WTC11 (cell line): ENCODE measurements around the gene FAM9C. TPM values are rescaled to one million over a fixed set of nuclear protein-coding genes. Genes with fewer than 3 reads are reported as not detected.

Experiments used
- ATAC-seq: fragments of 200-7000 bp; cut with Tn5 transposase; 2 replicates; pipeline ENCODE4 v1.10.0; 2021; ENCODE audit warnings: mild to moderate bottlenecking, moderate library complexity
- CTCF ChIA-PET: fragments of 300-600 bp; sonication (Branson Sonifier 250); formaldehyde crosslinking; loops from one replicate; lab custom pipeline; 2021; ENCODE audit warnings: antibody characterized with exemption; lab: Charles Lee
- POLR2A ChIA-PET: fragments of 350-600 bp; sonication (Branson Sonifier 250); formaldehyde crosslinking; loops from one replicate; lab custom pipeline; 2021; ENCODE audit warnings: antibody characterized with exemption; lab: Charles Lee
- DNase-seq: peaks from one replicate; pipeline ENCODE4 v3.0.0; 2021; ENCODE audit warnings: low spot score
- H3K27ac Mint-ChIP-seq: 2 replicates; pipeline ENCODE4 v1.8.0; 2021; ENCODE audit warnings: mixed read lengths
- H3K27me3 Mint-ChIP-seq: 2 replicates; pipeline ENCODE4 v1.8.0; 2021; ENCODE audit warnings: low read depth, mild to moderate bottlenecking, moderate library complexity, mixed read lengths
- H3K36me3 Mint-ChIP-seq: 2 replicates; pipeline ENCODE4 v1.8.0; 2021; ENCODE audit warnings: mixed read lengths
- H3K4me1 Mint-ChIP-seq: 2 replicates; pipeline ENCODE4 v1.8.0; 2022; ENCODE audit warnings: mixed read lengths
- H3K4me3 Mint-ChIP-seq: 2 replicates; pipeline ENCODE4 v1.8.0; 2021; ENCODE audit warnings: mild to moderate bottlenecking, moderate library complexity, mixed read lengths
- H3K9me3 Mint-ChIP-seq: 2 replicates; pipeline ENCODE4 v1.8.0; 2021; ENCODE audit warnings: mixed read lengths
- CREB1 ChIP-seq: sonication (generic); formaldehyde crosslinking; IDR thresholded peaks from 2 replicates; pipeline ENCODE4 v1.8.0; 2023; ENCODE audit warnings: mild to moderate bottlenecking, missing genetic modification reagents
- ETV6 ChIP-seq: sonication (generic); formaldehyde crosslinking; IDR thresholded peaks from 2 replicates; pipeline ENCODE4 v1.8.1; 2022; ENCODE audit warnings: mild to moderate bottlenecking, missing genetic modification reagents
- FOXJ3 ChIP-seq: sonication (generic); formaldehyde crosslinking; IDR thresholded peaks from 2 replicates; pipeline ENCODE4 v1.9.0; 2021; ENCODE audit warnings: missing genetic modification reagents, mild to moderate bottlenecking, borderline replicate concordance
- GRHL2 ChIP-seq: fragments of 250-450 bp; sonication (Bioruptor Pico); IDR thresholded peaks from 2 replicates; pipeline ENCODE4 v1.8.0; 2022; ENCODE audit warnings: mild to moderate bottlenecking, moderate library complexity; ENCODE audit not compliant: insufficient replicate concordance, severe bottlenecking
- HMGA2 ChIP-seq: fragments of 250-450 bp; sonication (Bioruptor Pico); IDR thresholded peaks from 2 replicates; pipeline ENCODE4 v1.4.0; 2021; ENCODE audit warnings: mild to moderate bottlenecking, moderate library complexity
- JAZF1 ChIP-seq: fragments of 250-450 bp; sonication (Bioruptor Pico); IDR thresholded peaks from 2 replicates; pipeline ENCODE4 v1.9.0; 2021; ENCODE audit warnings: moderate library complexity, mild to moderate bottlenecking, inconsistent platforms
- KAT7 ChIP-seq: sonication (generic); formaldehyde crosslinking; IDR thresholded peaks from 2 replicates; pipeline ENCODE4 v1.8.1; 2023; ENCODE audit warnings: missing genetic modification reagents, mild to moderate bottlenecking, borderline replicate concordance
- NR3C1 ChIP-seq: sonication (generic); formaldehyde crosslinking; conservative IDR thresholded peaks from 2 replicates; pipeline ENCODE4 v1.8.1; 2023; ENCODE audit warnings: low read depth, mild to moderate bottlenecking, missing genetic modification reagents
- total RNA-seq: library from RNA; stranded (reverse); gene quantifications from 3 replicates; pipeline ENCODE4 v1.2.3, GENCODE V29; 2021
- TF ChIP-seq, protein P1 (sequence below): sonication (generic); formaldehyde crosslinking; IDR thresholded peaks from 2 replicates; pipeline ENCODE4 v1.8.1; 2023; ENCODE audit warnings: mild to moderate bottlenecking, missing genetic modification reagents
- TF ChIP-seq, protein P2 (sequence below): sonication (generic); formaldehyde crosslinking; IDR thresholded peaks from 2 replicates; pipeline ENCODE4 v1.8.0; 2022; ENCODE audit warnings: missing genetic modification reagents
- TF ChIP-seq, protein P3 (sequence below): sonication (generic); formaldehyde crosslinking; IDR thresholded peaks from 2 replicates; pipeline ENCODE4 v1.8.0; 2023; ENCODE audit warnings: missing genetic modification reagents
- TF ChIP-seq, protein P4 (sequence below): sonication (generic); formaldehyde crosslinking; IDR thresholded peaks from 2 replicates; pipeline ENCODE4 v1.8.1; 2022; ENCODE audit warnings: low read depth, missing genetic modification reagents, borderline replicate concordance
- TF ChIP-seq, protein P5 (sequence below): sonication (generic); formaldehyde crosslinking; IDR thresholded peaks from 2 replicates; pipeline ENCODE4 v1.8.1; 2022; ENCODE audit warnings: missing genetic modification reagents, borderline replicate concordance
- TF ChIP-seq, protein P6 (sequence below): sonication (generic); formaldehyde crosslinking; conservative IDR thresholded peaks from 2 replicates; pipeline ENCODE4 v1.8.1; 2023; ENCODE audit warnings: mild to moderate bottlenecking, low read depth, missing genetic modification reagents, moderate library complexity

Gene FAM9C
- total RNA-seq, 1 experiment from 2014 or later, result 0.28 TPM

DNA sequence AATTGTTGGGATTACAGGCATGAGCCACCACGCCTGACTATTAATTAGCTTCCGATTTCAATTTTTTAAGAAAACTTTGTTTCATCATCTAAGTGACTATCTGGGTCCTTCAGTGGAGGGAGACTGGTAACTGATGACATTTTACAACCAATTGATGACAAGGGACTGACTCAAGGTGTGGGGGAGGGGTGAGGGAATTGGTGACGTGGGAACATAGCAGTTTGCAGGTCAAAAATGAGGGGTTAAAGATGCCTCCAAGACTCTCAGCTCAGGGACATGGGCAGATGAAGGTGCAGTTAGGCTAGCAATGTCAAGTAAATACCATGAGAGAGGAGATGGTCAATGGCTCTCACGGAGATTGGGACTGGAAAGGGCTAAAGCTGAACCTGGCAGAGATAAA lies 5.7 kb upstream of the FAM9C start (continued):
- no peak for TF ChIP-seq JAZF1 (CRISPR knock-in tag)
- no peak for TF ChIP-seq HMGA2 (CRISPR knock-in tag)
- TF ChIP-seq, all 79 proteins: peak for 0

DNA sequence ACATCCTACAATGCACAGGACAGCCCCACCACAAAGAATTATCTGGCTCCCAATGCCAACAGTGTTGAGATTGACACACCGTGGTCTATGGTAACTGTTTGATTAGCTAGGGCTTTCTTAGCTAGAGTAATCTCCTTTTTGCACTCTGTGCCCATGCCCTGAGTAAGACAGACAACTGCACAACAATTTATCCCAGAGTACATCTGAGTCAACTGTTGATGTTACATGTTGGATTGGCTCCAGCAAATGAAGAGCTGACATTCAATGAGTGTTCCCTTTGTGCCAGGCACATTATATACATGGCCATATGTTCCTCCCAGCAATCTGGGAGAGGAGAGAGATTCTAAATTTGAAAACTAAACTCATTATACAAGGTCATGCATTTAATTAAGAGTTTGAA lies 3.9 kb upstream of the FAM9C start:
- Mint-ChIP-seq H3K36me3 (peaks cover 8% of the 10 kb centered on the region), H3K9me3 (peaks cover 6% of the 10 kb centered on the region), H3K27ac (no peak overlapping the region), H3K27me3 (no peaks in the 10 kb centered on the region; the same call in 1 of the 2 replicates), H3K4me3 (no peak overlapping the region), H3K4me1 (peaks cover 10% of the 10 kb centered on the region)
- DNase-seq (no peak), ATAC-seq (no peak)
- ChIA-PET CTCF (no interaction called here), POLR2A (no interaction called here)
- TF ChIP-seq, protein P1, sequence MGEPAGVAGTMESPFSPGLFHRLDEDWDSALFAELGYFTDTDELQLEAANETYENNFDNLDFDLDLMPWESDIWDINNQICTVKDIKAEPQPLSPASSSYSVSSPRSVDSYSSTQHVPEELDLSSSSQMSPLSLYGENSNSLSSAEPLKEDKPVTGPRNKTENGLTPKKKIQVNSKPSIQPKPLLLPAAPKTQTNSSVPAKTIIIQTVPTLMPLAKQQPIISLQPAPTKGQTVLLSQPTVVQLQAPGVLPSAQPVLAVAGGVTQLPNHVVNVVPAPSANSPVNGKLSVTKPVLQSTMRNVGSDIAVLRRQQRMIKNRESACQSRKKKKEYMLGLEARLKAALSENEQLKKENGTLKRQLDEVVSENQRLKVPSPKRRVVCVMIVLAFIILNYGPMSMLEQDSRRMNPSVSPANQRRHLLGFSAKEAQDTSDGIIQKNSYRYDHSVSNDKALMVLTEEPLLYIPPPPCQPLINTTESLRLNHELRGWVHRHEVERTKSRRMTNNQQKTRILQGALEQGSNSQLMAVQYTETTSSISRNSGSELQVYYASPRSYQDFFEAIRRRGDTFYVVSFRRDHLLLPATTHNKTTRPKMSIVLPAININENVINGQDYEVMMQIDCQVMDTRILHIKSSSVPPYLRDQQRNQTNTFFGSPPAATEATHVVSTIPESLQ (CRISPR knock-in tag), result no peak
- TF ChIP-seq GRHL2 (CRISPR knock-in tag) (no peak), KAT7 (CRISPR knock-in tag) (no peak)
- TF ChIP-seq, protein P2, sequence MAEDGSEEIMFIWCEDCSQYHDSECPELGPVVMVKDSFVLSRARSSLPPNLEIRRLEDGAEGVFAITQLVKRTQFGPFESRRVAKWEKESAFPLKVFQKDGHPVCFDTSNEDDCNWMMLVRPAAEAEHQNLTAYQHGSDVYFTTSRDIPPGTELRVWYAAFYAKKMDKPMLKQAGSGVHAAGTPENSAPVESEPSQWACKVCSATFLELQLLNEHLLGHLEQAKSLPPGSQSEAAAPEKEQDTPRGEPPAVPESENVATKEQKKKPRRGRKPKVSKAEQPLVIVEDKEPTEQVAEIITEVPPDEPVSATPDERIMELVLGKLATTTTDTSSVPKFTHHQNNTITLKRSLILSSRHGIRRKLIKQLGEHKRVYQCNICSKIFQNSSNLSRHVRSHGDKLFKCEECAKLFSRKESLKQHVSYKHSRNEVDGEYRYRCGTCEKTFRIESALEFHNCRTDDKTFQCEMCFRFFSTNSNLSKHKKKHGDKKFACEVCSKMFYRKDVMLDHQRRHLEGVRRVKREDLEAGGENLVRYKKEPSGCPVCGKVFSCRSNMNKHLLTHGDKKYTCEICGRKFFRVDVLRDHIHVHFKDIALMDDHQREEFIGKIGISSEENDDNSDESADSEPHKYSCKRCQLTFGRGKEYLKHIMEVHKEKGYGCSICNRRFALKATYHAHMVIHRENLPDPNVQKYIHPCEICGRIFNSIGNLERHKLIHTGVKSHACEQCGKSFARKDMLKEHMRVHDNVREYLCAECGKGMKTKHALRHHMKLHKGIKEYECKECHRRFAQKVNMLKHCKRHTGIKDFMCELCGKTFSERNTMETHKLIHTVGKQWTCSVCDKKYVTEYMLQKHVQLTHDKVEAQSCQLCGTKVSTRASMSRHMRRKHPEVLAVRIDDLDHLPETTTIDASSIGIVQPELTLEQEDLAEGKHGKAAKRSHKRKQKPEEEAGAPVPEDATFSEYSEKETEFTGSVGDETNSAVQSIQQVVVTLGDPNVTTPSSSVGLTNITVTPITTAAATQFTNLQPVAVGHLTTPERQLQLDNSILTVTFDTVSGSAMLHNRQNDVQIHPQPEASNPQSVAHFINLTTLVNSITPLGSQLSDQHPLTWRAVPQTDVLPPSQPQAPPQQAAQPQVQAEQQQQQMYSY (CRISPR knock-in tag), result no peak
- TF ChIP-seq, protein P3, sequence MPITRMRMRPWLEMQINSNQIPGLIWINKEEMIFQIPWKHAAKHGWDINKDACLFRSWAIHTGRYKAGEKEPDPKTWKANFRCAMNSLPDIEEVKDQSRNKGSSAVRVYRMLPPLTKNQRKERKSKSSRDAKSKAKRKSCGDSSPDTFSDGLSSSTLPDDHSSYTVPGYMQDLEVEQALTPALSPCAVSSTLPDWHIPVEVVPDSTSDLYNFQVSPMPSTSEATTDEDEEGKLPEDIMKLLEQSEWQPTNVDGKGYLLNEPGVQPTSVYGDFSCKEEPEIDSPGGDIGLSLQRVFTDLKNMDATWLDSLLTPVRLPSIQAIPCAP (CRISPR knock-in tag), result no peak

DNA sequence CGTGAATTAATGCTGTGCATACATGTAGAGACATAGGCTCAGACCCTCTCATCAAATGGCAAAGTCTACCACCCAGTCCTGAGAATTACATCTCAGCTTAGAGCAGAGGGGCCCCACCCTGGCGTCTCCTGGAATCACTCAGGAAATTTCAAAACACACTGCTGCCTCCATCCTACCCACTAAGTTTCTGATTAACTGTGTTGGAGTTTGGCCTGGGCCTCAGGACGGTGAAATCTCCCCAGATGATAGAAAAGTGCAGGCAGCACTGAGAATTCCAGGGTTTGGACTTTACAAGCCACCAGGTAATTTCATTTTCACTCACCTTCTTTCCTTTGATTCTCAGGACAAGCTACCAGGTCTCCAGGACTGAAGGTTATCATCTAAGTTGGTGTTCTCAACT lies 3.3 kb upstream of the FAM9C start:
- no peaks in the 10 kb centered on the region; the same call in 1 of the 2 replicates for H3K27me3 Mint-ChIP-seq
- H3K9me3 Mint-ChIP-seq, result peaks cover 6% of the 10 kb centered on the region
- DNase-seq (no peak), ATAC-seq (no peak)
- H3K4me3 Mint-ChIP-seq, result no peak overlapping the region
- peaks cover 10% of the 10 kb centered on the region for H3K4me1 Mint-ChIP-seq
- CTCF ChIA-PET, result no interaction called here
- peaks cover 8% of the 10 kb centered on the region for H3K36me3 Mint-ChIP-seq
- POLR2A ChIA-PET, result no interaction called here
- TF ChIP-seq GRHL2 (CRISPR knock-in tag) (no peak), ETV6 (CRISPR knock-in tag) (no peak)
- TF ChIP-seq, protein P4, sequence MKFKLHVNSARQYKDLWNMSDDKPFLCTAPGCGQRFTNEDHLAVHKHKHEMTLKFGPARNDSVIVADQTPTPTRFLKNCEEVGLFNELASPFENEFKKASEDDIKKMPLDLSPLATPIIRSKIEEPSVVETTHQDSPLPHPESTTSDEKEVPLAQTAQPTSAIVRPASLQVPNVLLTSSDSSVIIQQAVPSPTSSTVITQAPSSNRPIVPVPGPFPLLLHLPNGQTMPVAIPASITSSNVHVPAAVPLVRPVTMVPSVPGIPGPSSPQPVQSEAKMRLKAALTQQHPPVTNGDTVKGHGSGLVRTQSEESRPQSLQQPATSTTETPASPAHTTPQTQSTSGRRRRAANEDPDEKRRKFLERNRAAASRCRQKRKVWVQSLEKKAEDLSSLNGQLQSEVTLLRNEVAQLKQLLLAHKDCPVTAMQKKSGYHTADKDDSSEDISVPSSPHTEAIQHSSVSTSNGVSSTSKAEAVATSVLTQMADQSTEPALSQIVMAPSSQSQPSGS (CRISPR knock-in tag), result no peak
- no peak overlapping the region for H3K27ac Mint-ChIP-seq

DNA sequence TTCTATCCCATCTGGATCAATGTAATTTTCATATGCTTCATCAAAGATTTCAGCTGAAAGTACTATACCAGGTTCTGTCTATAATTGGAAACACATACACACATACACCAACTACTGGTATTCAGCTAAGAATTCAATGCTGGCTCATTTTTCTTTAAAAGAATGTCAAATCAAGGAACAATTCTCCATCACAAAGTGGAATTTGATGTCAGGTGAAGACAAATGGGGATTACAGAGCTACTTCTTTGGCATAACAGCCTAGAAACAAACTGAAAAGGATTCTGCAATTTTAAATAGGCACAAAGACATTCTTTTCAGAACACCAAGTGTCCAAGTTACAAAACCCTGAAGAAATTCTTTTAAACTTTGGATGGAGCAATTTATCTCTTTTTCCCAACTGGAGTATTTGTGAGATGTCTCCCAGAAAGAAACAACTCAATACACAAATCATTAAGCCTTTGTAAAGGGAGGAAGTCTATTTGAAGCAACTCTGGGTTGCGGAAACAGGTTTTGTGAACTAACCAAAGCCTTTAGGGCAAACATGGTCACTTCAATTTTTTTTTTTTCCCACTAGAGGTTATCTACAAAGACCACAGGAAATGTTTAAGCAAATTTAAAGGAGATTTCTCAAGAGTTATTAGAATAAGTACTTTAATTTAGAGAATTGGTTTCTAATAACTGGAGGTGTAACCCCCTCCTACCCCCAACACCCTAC lies 1.9 kb upstream of the FAM9C start:
- ATAC-seq (no peak), DNase-seq (no peak)
- POLR2A ChIA-PET, result no interaction called here
- Mint-ChIP-seq H3K9me3 (peaks cover 6% of the 10 kb centered on the region), H3K27ac (no peak overlapping the region), H3K27me3 (no peaks in the 10 kb centered on the region; the same call in 1 of the 2 replicates), H3K4me1 (peaks cover 8% of the 10 kb centered on the region), H3K4me3 (no peak overlapping the region), H3K36me3 (peaks cover 6% of the 10 kb centered on the region; the same call in 1 of the 2 replicates)
- CTCF ChIA-PET, result no interaction called here
- TF ChIP-seq CREB1 (CRISPR knock-in tag), result no peak
- no peak for TF ChIP-seq HMGA2 (CRISPR knock-in tag)
- no peak for TF ChIP-seq FOXJ3 (CRISPR knock-in tag)
- TF ChIP-seq, protein P5, sequence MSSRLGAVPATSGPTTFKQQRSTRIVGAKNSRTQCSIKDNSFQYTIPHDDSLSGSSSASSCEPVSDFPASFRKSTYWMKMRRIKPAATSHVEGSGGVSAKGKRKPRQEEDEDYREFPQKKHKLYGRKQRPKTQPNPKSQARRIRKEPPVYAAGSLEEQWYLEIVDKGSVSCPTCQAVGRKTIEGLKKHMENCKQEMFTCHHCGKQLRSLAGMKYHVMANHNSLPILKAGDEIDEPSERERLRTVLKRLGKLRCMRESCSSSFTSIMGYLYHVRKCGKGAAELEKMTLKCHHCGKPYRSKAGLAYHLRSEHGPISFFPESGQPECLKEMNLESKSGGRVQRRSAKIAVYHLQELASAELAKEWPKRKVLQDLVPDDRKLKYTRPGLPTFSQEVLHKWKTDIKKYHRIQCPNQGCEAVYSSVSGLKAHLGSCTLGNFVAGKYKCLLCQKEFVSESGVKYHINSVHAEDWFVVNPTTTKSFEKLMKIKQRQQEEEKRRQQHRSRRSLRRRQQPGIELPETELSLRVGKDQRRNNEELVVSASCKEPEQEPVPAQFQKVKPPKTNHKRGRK (CRISPR knock-in tag), result no peak
- TF ChIP-seq, protein P6, sequence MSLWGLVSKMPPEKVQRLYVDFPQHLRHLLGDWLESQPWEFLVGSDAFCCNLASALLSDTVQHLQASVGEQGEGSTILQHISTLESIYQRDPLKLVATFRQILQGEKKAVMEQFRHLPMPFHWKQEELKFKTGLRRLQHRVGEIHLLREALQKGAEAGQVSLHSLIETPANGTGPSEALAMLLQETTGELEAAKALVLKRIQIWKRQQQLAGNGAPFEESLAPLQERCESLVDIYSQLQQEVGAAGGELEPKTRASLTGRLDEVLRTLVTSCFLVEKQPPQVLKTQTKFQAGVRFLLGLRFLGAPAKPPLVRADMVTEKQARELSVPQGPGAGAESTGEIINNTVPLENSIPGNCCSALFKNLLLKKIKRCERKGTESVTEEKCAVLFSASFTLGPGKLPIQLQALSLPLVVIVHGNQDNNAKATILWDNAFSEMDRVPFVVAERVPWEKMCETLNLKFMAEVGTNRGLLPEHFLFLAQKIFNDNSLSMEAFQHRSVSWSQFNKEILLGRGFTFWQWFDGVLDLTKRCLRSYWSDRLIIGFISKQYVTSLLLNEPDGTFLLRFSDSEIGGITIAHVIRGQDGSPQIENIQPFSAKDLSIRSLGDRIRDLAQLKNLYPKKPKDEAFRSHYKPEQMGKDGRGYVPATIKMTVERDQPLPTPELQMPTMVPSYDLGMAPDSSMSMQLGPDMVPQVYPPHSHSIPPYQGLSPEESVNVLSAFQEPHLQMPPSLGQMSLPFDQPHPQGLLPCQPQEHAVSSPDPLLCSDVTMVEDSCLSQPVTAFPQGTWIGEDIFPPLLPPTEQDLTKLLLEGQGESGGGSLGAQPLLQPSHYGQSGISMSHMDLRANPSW (CRISPR knock-in tag), result no peak
- TF ChIP-seq NR3C1 (CRISPR knock-in tag), result no peak
